ENCODE data around the gene EXOC3.
"Not testable (repeated sequence)": the region's sequence is repeated elsewhere in the genome, so short reads cannot be mapped to it uniquely, and the experiment has no call there.

EXOC3 gene

DNA sequence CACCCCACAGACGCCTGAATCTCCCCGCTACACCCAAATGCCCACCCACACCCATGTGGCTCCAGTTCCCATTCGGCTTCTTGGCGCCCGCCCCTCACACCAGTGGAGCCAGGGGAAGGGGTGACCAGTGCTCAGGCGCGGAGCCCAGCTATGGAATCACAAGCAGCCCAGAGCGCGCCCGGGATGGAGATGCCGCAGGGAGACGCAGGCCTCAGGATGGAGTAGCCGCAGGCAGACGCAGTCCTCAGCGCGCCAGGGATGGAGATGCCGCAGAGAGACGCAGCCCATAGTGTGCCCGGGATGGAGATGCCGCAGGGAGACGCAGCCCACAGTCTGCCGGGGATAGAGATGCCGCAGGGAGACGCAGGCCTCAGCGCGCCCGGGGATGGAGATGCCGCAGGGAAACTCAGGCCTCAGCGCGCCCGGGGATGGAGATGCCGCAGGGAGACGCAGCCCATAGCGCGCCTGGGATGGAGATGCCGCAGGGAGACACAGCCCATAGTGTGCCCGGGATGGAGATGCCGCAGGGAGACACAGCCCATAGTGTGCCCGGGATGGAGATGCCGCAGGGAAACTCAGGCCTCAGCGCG lies 65.1 kb downstream of the EXOC3 start:
- not testable (repeated sequence) for FAIRE-seq

DNA sequence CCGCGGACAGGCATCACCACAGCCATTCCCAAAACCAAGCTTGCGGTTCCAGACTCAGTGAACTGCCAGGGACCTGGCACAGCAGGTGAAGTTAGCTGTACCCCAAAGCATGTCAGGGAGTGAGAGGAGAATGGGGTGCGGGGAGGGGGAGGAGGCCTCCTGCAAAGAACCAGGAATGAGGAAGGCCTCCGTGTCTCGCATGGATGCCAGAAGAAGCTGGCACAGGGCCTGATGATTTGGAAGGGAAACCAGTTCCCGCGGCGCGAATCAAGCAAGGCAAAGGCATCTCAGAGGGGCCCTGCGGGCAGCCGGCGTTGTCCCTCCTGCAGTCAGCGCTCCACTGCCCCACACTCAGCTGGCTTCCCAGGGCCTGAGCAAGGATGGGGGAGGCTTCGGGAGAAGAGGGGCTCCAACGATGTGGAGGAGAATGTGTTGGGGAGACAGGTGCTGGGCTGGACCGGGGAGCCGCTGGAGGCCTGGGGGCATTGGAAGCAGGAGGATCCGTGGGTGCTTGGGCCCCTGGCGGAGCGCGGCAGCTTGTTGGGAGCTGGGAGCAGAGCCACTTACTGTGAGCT lies 66.7 kb downstream of the EXOC3 start:
- no peak for FAIRE-seq

DNA sequence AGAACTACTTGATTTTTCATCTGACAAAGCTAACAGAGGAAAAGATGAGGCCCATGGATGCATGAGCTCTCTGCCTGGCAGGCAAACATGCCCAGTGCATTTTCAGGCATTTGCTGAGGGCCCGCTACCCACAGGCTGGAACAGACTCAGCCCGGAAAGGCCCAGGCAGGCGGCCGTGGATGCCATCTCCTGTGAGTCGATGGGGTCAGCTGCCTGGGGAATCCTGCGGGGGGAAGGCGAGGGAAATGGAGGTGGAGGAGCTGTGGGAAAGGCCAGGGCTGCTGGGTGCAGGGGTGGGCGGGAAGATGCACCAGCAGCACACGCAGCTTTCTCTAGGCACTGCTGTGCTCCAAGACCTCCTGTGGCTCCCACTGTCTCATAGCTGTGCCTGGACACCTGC lies 67.5 kb downstream of the EXOC3 start:
- no peak for FAIRE-seq

DNA sequence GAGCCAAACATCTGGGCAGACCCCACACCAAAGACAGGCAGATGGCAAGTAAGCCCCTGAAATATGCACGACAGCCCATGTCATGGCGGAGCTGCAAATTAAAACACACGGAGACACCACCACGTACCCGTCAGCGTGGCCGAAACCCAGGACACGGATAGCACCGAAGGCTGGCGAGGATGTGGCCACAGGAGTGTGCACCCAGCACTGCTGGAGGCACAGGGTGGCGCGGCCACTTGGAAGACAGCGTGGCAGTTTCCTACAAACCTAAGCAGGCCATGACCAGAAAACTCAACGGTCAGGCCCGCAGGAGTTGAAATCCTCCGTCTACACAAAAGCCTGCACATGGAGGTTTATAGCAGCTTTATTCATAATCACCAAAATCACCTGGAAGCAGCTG lies 68.5 kb downstream of the EXOC3 start:
- no peak for FAIRE-seq

- FAIRE-seq: no peak
Observed at GRCh38 chr5:513216-514100, 70.5 kb downstream of the EXOC3 start.

- no peak for FAIRE-seq
Observed at GRCh38 chr5:514101-514485, 71.1 kb downstream of the EXOC3 start.

DNA sequence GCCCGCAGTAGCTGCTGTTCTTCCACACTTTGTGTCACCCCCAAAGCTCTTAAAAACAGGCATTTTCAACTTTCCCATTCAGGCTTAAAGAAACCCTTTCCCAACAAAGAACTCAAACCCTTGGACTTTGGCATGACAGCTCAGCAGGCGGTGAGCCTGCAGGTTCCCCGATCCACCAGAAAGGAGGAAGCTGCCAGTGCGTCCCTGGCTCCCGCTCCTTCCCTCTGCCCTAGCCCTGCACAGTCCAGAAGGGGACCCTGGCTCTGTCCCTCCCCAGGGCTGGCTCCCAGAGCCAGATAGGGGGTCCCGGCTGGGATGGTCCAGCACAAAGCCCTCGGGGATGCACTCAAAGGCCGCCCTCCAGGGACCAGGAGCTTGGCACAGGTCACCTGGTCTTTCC lies 71.7 kb downstream of the EXOC3 start:
- no peak for FAIRE-seq

GRCh38 chr5:515273-515836 lies 72.4 kb downstream of the EXOC3 start:
- no peak for FAIRE-seq

DNA sequence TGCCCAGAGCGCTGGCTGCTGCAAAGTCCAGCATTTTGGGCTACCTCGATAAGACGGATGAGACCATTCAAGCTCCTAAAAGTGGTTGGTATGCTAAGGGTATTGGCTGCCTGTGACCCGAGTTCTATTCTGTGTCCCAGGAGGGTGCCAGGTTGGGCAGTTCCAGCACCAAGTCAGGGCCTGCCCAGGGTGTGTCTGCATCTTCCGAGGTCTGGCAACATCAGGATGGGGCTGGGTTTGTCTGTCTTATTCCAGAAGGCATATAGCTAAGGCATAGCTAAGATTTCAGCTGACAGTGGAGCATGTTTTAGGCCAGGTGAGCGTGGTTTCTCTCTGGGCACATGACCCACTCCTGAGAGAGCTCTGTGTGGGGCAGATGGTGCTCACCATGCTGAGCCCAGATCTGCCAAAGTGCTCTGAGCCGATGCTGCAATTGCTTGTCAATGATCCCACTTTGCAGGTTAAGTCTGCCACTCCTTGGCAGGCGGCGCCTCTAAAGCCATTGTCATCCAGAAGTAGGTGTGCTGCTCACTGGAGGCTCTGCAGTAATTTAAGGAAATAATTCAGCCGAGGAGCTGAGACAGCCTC lies 73.5 kb downstream of the EXOC3 start:
- FAIRE-seq: no peak

All from endometrium (tissue), 2 donors.